SHP77 treated with DMSO at 0.1 percent for 48 hours (cell line): ENCODE results near the gene FMNL2.

Experiments
- DNase-seq: peaks from one replicate; lab custom pipeline; 2025; lab: John Stamatoyannopoulos, UW

FMNL2 gene

DNA sequence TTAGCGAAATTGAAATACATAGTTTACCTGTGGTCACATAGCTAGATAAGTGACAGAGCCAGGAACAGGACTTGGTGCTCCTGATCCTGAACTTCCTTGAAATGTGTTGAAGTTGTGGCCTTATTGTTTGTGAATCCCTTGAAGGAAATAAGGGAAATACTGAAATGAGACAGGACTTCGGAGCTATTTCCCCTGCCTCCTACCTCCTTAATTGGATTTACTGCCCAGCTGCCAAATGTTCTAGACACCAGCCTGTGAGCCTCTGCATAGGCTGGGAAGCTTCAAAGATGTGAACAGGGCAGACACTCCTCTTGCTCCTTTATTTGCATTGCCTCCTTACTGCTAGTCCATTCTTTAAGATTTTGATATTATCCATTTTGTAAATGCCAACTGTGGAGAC lies 247.1 kb downstream of the FMNL2 start:
- no peak for DNase-seq

DNA sequence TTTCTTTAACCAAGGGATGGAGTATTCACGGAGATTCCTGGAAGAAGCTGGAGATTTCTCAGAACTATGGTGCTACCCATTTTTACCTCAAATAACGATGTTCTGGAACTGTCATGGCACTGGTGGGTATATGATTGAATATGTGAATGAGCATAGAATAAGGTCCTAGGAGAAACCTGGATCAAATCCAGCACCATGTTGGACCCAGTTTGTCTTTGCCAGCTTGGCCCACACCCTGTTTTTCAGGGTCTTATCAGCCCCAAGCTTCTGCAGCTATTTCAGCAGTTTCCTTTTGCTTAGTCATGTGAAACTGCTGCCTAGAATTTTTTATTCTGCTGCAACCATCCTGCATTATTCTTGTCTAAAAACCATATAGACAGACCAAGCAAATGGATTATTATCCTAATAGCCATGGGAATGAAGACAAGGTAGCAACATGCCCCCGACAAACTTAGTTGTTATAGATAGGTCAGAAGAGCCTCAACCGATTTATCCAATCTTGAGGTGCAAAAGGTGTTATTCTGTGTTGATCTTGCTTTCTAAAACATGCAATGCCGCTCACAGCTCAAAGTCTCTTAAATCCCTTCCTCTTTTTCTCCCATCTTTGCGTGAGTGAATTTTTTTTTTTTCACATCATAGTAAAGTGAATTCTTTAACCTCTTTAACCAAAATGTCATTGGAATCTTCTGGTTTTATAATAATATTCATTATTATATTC lies 248.7 kb downstream of the FMNL2 start:
- DNase-seq = no peak

DNA sequence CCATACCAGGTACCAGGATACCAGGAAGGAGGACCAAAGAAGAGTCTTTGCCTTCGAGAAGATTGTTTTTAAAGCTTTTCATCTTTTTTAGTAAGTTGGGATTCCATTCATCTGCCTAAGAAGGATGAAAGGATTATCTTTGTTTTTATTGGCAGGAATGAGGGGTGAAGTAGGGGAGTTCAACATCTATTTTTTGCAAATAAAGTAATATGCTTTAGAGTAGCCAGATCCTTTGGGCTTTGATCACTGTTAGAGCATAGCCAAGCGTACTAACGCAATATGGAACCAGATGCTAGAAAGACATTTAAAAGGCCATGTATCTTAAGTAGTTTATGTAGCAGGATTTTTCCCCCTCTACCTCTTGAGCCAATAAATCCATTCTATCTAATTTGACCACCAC lies 249.3 kb downstream of the FMNL2 start:
- DNase-seq = no peak

DNA sequence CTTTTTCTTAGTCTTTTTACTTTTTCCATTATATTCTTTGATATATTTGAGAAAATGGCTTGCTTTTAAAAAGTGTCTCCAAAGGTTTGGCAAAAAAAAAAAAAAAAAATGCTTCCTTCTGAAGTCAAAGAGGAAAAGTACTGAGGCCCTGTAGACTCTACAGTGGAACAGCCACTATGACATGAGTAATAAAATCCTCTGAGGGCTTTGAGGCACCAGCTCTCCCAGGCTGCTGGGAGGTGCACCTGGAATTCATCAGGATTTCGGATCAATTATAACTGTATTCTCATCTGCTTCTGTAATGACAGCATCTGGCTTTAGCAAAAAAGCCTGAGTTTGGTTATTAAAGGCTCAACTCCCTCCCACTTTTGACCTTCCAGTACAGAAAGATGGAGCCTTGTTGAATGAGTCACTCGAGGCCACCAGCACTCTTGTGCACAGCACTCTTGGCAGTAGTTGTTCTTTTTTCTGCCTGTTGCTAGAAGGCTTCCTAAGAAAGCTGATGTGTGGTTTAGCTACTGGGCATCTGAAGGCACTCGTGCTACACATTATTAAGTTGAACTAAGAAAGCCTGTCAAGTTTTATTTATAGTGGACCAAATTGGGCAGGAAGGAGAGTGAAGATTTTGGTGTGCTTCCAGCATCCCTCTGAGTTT lies 251.0 kb downstream of the FMNL2 start:
- no peak for DNase-seq

DNA sequence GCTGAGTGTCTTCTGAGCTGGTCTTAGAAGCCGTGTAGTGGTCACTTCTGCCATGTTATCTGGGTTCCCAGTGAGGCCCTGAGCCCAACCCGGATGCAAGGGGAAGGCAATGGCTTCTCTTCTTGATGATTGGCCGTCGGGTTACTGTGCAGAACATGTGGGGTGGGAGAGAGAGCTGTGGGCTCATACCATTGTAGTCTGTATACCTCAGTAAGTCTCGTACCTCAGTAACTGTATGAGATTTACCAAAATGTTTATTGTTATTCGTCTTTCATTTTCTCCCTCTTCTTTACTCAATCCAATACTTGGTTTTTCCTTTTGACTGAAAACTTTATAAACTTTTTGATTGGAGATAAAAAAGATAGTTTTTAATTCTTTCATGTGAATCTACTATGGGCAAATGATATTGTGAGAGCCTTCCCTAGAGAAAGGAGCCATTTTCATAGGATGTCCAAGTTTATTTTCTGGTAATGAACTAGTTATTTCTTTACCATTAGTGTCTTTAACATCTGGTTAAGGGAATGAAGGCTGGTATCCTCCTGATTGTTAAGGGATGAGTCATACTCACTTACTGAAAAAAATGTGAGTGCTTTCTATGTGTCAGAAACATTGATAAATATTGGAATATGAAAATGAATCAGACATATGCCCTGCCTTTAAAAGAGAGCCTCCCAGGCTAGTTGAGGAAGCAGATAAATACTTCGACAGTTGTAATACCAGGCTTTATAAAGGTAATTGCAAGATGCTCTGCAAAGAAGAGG lies 252.4 kb downstream of the FMNL2 start:
- no peak for DNase-seq

DNA sequence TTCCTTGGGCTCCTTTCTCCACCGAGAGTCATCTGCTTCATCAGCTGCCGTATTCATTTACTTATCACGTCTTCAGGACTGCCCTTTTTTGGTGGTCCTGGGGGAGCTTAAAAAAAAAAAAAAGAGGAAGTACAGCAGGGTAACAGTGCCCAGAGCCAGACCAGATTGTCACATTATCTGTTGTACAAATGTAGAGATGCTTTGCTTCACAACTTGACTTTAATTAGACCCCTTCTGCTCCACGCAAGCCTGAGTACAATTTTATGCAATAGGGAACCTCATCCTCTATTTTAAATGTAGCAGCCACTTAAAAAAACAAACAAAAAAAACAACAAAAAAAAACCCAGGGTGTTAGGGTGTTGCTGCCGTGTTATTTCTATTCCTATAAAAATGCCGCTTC lies 254.0 kb downstream of the FMNL2 start:
- no peak for DNase-seq

- DNase-seq = no peak
Observed at GRCh38 chr2:152594022-152594766, 259.2 kb downstream of the FMNL2 start.

- DNase-seq = no peak
Observed at GRCh38 chr2:152594792-152595191, 259.8 kb downstream of the FMNL2 start.

- no peak for DNase-seq
Observed at GRCh38 chr2:152598975-152599759, 264.2 kb downstream of the FMNL2 start.

DNA sequence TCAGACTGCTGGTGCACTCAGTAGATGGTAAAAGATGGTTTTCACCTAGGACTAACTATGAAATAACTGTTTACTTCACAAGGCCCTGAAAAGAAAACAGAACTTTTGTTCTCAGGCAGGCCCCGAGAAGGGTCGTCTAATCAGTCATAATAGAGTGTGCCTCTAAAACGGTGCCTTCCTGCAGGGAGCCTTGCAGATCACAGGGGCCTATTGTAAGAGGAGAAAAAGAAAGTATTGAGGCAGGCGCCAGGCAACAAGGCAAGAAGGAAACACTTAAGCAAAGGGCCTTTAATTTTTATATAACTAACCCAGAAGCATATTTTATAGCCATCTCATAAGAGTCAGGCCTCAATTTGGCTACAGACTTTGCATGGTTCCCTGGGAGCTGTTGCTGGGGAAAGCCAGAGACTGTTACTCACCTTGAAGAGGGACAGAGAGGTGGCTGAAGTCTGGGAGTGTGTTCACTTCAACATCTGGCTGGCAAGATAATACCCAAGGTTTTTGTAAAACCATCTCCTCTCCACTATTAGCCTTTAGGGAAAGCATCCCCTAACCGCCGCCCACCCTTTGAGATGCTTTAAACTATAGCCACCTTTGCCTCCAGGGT lies 265.2 kb downstream of the FMNL2 start:
- no peak for DNase-seq

DNA sequence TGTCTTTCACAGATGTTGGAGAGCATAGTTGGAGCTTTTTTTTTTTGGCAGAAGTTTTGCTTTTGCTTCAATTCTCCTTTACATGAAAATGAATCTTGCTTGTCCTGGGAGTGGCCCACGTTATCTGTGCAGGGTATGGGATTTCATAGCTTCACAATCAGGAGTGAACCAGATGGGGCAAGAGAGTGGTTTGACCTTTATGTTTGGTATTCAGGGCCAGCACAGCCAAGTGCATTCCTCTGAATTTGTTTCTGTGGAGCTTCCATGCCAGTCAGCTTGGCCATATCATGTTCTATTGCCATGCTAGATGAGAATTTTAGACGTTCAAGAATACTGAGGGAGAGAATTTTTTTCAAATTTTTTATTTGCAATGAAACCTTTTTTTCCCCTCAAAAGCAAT lies 265.7 kb downstream of the FMNL2 start:
- no peak for DNase-seq

DNA sequence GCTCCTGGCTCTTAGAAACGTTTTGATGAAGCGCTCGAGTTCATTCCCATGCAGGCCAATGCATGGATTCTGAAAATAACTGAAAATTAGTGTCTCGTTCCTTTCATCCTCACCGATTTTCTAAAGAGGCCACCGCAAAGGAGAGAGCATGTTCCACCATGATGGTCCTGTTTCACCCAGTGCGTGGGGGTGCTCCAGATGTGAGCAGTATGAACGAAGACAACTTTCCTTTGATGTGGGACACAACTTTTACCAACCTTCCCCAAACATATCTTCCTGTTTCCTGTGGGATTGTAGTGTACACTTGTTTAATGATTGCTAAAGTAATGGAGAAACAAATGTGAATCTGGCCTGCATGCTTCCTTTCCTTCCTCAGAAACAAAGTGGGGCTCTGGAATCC lies 267.8 kb downstream of the FMNL2 start:
- no peak for DNase-seq

DNA sequence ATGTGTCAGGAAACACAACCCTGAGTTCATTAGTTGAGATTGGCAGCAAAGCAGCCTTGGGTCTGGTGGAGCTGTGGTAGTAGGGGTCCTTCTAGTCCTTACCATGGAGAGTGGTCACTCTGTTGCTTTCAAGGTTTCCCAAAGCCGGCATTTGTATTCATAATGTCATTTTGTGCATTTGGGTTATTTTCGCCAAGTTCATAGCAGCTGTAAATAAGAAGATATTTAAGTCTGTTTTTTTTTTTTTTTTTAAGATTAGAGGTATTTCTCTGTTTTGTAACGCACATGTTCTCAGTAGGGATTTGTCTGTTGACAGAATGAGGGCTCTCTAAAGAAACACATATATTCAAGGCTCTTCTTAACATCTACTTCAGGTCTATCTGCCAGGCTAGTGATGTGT lies 268.2 kb downstream of the FMNL2 start:
- no peak for DNase-seq

GRCh38 chr2:152606081-152606480 lies 271.1 kb downstream of the FMNL2 start:
- no peak for DNase-seq

GRCh38 chr2:152606941-152607340 lies 272.0 kb downstream of the FMNL2 start:
- DNase-seq = no peak

- no peak for DNase-seq
Observed at GRCh38 chr2:152607793-152608300, 272.9 kb downstream of the FMNL2 start.

GRCh38 chr2:152609154-152609553 lies 274.2 kb downstream of the FMNL2 start:
- DNase-seq = no peak

DNA sequence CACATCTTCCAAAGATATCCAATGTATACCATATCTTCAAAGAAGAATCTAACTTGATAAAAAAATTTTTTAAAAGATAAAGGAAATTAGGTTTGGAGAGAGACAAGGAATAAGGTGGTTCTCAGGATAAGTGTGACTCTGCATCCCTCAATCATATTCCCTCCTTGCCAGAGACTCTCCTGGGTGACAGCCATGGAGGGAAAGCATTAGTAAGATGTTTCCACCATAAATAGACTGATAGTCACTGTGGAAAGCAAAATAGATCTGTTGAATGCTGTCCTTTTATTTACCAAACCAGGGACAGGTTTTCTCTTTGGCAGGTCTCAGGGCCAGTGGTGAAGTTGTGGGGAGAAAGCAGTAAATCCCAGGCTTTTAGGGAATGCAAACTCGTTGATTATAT lies 274.7 kb downstream of the FMNL2 start:
- no peak for DNase-seq

GRCh38 chr2:152611458-152612231 lies 276.7 kb downstream of the FMNL2 start:
- DNase-seq = no peak

DNA sequence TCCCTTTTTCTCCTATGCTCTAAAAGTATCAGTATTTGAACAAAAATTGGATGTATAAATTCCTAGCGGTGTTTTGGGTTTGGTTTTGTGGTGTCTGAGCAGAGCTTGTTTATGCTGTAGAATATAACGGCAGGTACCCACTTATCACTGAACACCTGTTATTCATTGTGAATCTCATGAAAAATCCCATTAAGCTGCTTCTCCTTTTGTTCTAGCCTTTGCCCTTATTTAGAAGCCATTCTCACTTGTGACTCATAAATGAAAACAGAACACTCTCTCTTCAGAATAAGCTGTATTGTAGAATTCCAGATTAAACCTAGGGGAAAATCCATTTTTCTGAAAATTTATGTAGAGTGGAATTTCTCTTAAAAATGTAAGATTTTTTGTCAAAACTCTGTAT lies 278.3 kb downstream of the FMNL2 start:
- no peak for DNase-seq
